ENCODE data around the gene PTPRN2.

- TF ChIP-seq CTCF (conservative IDR thresholded peaks at IDR 0.05; ENCODE audit: low read depth, low read length) (no peak), EZH2 (IDR thresholded peaks at IDR 0.05; ENCODE audit: borderline replicate concordance, low read depth, low read length, poor library complexity, severe bottlenecking) (no peak)
Observed at GRCh38 chr7:157772486-157773130, 815.0 kb downstream of the PTPRN2 start.

Data from A673 (cell line).